Measurements from ENCODE around the gene RRP9.

DNA sequence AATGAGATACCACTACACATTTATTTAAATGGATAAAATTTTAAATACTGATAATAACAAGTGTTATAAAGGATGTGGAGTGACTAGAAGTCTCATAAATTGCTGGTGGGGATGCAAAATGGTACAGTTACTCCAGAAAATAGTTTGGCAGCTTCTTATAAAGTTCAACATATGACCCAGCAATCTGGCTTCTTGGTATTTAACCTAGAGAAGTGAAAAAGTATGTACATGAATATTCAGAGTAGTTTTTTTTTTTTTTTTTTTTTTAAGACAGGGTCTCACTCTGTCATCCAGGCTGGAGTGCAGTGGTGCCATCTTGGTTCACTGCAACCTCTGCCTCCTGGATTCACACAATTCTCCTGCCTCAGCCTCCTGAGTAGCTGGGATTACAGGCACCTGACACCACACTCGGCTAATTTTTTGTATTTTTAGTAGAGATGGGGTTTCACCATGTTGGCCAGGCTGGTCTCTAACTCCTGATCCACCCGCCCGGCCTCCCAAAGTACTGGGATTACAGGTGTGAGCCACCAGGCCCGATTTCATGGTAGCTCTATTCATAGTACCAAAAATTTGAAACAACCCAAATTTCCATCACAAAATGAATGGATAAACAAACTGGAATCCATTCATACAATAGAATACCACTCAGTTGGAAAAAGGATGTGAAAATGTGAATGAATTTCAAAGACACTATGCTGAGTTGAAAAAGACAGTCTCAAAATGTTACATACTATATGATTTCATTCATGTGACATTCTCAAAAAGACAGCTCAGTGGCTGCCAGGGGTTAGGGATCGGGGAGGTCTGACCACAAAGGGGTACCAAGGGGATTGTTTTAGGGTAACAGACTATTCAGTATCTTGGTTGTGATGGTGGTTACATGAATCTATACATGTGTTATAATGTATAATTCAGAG, 14.4 kb downstream of the RRP9 start:
- TF ChIP-seq, protein P1, sequence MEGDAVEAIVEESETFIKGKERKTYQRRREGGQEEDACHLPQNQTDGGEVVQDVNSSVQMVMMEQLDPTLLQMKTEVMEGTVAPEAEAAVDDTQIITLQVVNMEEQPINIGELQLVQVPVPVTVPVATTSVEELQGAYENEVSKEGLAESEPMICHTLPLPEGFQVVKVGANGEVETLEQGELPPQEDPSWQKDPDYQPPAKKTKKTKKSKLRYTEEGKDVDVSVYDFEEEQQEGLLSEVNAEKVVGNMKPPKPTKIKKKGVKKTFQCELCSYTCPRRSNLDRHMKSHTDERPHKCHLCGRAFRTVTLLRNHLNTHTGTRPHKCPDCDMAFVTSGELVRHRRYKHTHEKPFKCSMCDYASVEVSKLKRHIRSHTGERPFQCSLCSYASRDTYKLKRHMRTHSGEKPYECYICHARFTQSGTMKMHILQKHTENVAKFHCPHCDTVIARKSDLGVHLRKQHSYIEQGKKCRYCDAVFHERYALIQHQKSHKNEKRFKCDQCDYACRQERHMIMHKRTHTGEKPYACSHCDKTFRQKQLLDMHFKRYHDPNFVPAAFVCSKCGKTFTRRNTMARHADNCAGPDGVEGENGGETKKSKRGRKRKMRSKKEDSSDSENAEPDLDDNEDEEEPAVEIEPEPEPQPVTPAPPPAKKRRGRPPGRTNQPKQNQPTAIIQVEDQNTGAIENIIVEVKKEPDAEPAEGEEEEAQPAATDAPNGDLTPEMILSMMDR (IDR thresholded peaks at IDR 0.05) = no peak
- no peak for TF ChIP-seq EZH2 (IDR thresholded peaks at IDR 0.05)
- TF ChIP-seq EZH2phosphoT487 (IDR thresholded peaks at IDR 0.05) = no peak

Data from neural progenitor cell (in vitro differentiated cells).